ENCODE measurements around the gene CACNA1I. TPM values are rescaled to one million over a fixed set of nuclear protein-coding genes. Genes with fewer than 3 reads are reported as not detected.

The CACNA1I gene
- total RNA-seq, 1 donor from 2014 or later = 0.75 TPM

- DNase-seq (ENCODE audit: low spot score) = no peak
Measured at GRCh38 chr22:39623603-39624500, 53.3 kb downstream of the CACNA1I start.

GRCh38 chr22:39624501-39624821, 53.9 kb downstream of the CACNA1I start:
- no peak for DNase-seq (ENCODE audit: low spot score)

- DNase-seq (ENCODE audit: low spot score) = no peak
Measured at GRCh38 chr22:39625569-39626537, 55.3 kb downstream of the CACNA1I start.

GRCh38 chr22:39627208-39627607, 56.7 kb downstream of the CACNA1I start:
- DNase-seq (ENCODE audit: low spot score) = no peak

GRCh38 chr22:39627865-39628562, 57.5 kb downstream of the CACNA1I start:
- DNase-seq (ENCODE audit: low spot score) = no peak

- DNase-seq (ENCODE audit: low spot score) = no peak
Measured at GRCh38 chr22:39628563-39629080, 58.1 kb downstream of the CACNA1I start.

- no peak for DNase-seq (ENCODE audit: low spot score)
Measured at GRCh38 chr22:39629851-39630250, 59.3 kb downstream of the CACNA1I start.

GRCh38 chr22:39630721-39631120, 60.2 kb downstream of the CACNA1I start:
- DNase-seq (ENCODE audit: low spot score) = no peak

- no peak for DNase-seq (ENCODE audit: low spot score)
Measured at GRCh38 chr22:39631381-39632286, 61.1 kb downstream of the CACNA1I start.

- DNase-seq (ENCODE audit: low spot score) = peak; percentile 87
Measured at GRCh38 chr22:39634530-39635405, 64.2 kb downstream of the CACNA1I start.

GRCh38 chr22:39635719-39636118, 65.2 kb downstream of the CACNA1I start:
- DNase-seq (ENCODE audit: low spot score) = no peak

- no peak for DNase-seq (ENCODE audit: low spot score)
Measured at GRCh38 chr22:39638958-39639357, 68.4 kb downstream of the CACNA1I start.

GRCh38 chr22:39641660-39642310, 71.2 kb downstream of the CACNA1I start:
- DNase-seq (ENCODE audit: low spot score) = no peak

- no peak for DNase-seq (ENCODE audit: low spot score)
Measured at GRCh38 chr22:39643311-39644083, 72.9 kb downstream of the CACNA1I start.

- no peak for DNase-seq (ENCODE audit: low spot score)
Measured at GRCh38 chr22:39645532-39645931, 75.0 kb downstream of the CACNA1I start.

- no peak for DNase-seq (ENCODE audit: low spot score)
Measured at GRCh38 chr22:39646398-39647063, 76.0 kb downstream of the CACNA1I start.

GRCh38 chr22:39647836-39648629, 77.5 kb downstream of the CACNA1I start:
- no peak for DNase-seq (ENCODE audit: low spot score)
